ENCODE results near the gene FKRP. TPM values are rescaled to one million over a fixed set of nuclear protein-coding genes. Genes with fewer than 3 reads are reported as not detected.

Gene FKRP
- total RNA-seq, 2 experiments from 2014 or later: 7.7 to 10.1 TPM

DNA sequence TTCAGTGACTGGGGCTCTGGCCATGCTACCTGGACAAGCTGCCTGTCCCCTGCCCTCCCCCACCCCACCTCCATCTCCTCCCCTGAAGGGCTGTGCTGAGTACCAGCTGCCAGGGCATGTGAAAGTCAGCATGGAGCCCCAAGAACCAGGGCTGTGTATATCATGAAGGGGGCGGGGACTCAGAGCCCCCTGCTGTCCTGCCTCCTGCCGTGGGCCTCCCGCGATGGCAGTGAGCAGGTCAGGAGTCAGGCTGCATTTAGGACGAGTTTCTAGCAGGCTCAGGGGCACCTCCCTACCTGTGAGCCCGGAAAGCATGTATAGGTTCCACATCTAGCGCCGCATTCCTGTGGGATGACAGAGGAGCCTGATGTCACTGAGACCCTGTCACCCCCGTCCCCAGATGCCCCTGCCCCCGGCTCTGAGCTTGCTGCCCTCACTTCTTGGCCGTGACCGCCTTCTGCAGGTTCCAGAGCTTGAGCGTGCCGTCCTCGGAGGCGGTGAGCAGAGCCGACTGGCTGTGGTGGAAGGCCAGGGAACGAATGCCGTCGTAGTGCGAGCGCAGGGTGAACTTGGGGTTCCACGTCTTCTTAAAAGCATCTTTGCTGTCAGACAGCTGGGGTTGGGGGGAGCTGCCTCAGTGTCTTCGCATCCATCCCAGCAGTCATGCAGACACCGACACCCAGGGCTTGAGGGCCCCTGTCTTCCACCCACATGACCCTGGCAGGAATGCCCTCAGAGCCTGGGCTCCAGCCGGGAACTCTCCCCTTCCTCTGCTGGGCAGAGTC lies 20.6 kb upstream of the FKRP start:
- Mint-ChIP-seq H3K9me3 (no peaks in the 10 kb centered on the region), H3K4me3 (no peak overlapping the region), H3K36me3 (ENCODE audit: low read depth) (peaks cover 51% of the 10 kb centered on the region), H3K27me3 (no peaks in the 10 kb centered on the region), H3K27ac (no peak overlapping the region), H3K4me1 (ENCODE audit: low read depth) (peaks cover 15% of the 10 kb centered on the region)
- intact Hi-C loops (cut with micrococcal nuclease): loop anchor here (10.0 kb wide), 1 partner anchor 110 kb away; no protein-coding TSS in a partner anchor
- no peak for DNase-seq
- CTCF ChIA-PET: interaction anchor here (1.1 to 1.2 kb wide), 3 partner anchors 13 to 21 kb away, joined by 3 read pairs; no protein-coding TSS in a partner anchor
- ATAC-seq: no peak
- TF ChIP-seq, protein P1, sequence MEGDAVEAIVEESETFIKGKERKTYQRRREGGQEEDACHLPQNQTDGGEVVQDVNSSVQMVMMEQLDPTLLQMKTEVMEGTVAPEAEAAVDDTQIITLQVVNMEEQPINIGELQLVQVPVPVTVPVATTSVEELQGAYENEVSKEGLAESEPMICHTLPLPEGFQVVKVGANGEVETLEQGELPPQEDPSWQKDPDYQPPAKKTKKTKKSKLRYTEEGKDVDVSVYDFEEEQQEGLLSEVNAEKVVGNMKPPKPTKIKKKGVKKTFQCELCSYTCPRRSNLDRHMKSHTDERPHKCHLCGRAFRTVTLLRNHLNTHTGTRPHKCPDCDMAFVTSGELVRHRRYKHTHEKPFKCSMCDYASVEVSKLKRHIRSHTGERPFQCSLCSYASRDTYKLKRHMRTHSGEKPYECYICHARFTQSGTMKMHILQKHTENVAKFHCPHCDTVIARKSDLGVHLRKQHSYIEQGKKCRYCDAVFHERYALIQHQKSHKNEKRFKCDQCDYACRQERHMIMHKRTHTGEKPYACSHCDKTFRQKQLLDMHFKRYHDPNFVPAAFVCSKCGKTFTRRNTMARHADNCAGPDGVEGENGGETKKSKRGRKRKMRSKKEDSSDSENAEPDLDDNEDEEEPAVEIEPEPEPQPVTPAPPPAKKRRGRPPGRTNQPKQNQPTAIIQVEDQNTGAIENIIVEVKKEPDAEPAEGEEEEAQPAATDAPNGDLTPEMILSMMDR (IDR thresholded peaks at IDR 0.05): no peak
- POLR2A ChIA-PET: interaction anchor here (1.0 to 1.4 kb wide), 3 partner anchors 10 to 34 kb away, joined by 3 to 4 read pairs (median 3); no protein-coding TSS in a partner anchor

GRCh38 chr19:46725859-46726393 lies 19.9 kb upstream of the FKRP start:
- Mint-ChIP-seq H3K4me3 (no peak overlapping the region), H3K4me1 (ENCODE audit: low read depth) (peaks cover 11% of the 10 kb centered on the region), H3K27me3 (no peaks in the 10 kb centered on the region), H3K9me3 (no peaks in the 10 kb centered on the region), H3K27ac (no peak overlapping the region), H3K36me3 (ENCODE audit: low read depth) (peaks cover 50% of the 10 kb centered on the region)
- TF ChIP-seq, protein P1 (IDR thresholded peaks at IDR 0.05): no peak
- ATAC-seq: no peak
- CTCF ChIA-PET: interaction anchor here (3.7 to 6.4 kb wide), 2 partner anchors 11 to 21 kb away, joined by 43 to 95 read pairs; partner anchors contain the start of gene PRKD2
- intact Hi-C loops (cut with micrococcal nuclease): loop anchor here (10.0 kb wide), 1 partner anchor 111 kb away; no protein-coding TSS in a partner anchor
- no peak for DNase-seq
- POLR2A ChIA-PET: interaction anchor here (1.4 kb wide), 1 partner anchor 10 kb away, joined by 4 read pairs; no protein-coding TSS in a partner anchor

DNA sequence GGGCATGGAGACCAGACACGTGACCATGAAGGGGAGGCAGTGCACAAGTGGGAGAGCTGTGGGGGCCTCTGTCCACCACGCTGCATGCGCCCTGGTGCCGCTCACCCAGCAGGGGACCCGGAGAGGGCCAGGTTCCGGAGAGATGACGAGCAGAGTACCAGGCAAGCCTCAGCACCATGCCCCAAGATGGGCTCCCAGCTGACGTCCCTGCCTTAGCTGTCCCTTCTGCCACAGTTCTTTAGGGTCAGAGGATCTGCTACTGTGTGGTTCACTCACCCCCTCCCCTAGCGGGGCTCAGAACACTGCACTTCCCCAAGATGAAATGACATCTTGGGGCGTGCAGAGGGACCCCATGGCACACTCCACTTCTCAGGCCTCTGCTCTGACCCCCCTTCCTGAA lies 19.3 kb upstream of the FKRP start:
- ChIA-PET CTCF (interaction anchor here (3.0 to 6.4 kb wide), 3 partner anchors 12 to 22 kb away, joined by 14 to 95 read pairs (median 43); partner anchors contain the start of gene PRKD2), POLR2A (no interaction called here)
- peaks cover 48% of the 10 kb centered on the region for H3K36me3 Mint-ChIP-seq (ENCODE audit: low read depth)
- no peaks in the 10 kb centered on the region for H3K27me3 Mint-ChIP-seq
- no peak overlapping the region for H3K4me3 Mint-ChIP-seq
- intact Hi-C loops (cut with micrococcal nuclease): loop anchor here (10.0 kb wide), 1 partner anchor 112 kb away; no protein-coding TSS in a partner anchor
- no peak overlapping the region for H3K27ac Mint-ChIP-seq
- H3K9me3 Mint-ChIP-seq: no peaks in the 10 kb centered on the region
- ATAC-seq (no peak), DNase-seq (no peak)
- peaks cover 15% of the 10 kb centered on the region for H3K4me1 Mint-ChIP-seq (ENCODE audit: low read depth)
- TF ChIP-seq, protein P1 (IDR thresholded peaks at IDR 0.05): no peak

DNA sequence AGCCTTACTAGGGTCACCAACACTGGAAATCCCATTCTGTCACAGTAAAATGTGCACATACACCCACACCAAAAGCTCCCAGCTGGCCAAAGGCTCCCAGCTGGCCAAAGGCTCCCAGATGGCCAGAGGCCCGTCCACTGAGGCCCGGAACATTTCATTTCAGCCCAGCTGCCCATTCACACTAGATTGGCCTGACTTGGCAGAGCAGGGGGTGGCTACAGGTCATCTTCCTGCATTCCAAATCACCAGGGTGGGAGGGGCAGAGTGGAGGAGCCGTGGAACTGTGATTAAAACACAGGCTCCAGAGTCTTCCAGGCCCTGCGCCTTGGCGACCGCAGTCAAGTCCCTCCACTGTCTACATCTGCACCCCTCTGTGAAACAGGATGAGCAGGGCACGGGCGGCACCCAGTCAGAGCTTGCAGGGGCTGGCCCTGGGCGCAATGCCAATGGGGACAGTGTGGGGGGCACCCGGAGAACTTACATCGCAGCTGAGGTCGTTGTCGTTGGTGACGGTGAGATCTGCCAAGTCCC lies 18.8 kb upstream of the FKRP start:
- no peaks in the 10 kb centered on the region for H3K9me3 Mint-ChIP-seq
- TF ChIP-seq, protein P1 (IDR thresholded peaks at IDR 0.05): no peak
- peaks cover 45% of the 10 kb centered on the region for H3K36me3 Mint-ChIP-seq (ENCODE audit: low read depth)
- ATAC-seq: no peak
- ChIA-PET POLR2A (interaction anchor here (2.1 kb wide), 1 partner anchor 17 kb away, joined by 10 read pairs; no protein-coding TSS in a partner anchor), CTCF (interaction anchor here (1.3 to 6.4 kb wide), 6 partner anchors 8 to 30 kb away, joined by 4 to 95 read pairs (median 18); partner anchors contain the start of gene PRKD2)
- H3K27me3 Mint-ChIP-seq: no peaks in the 10 kb centered on the region
- peaks cover 14% of the 10 kb centered on the region for H3K4me1 Mint-ChIP-seq (ENCODE audit: low read depth)
- no peak for DNase-seq
- intact Hi-C loops (cut with micrococcal nuclease): loop anchor here (10.0 kb wide), 1 partner anchor 112 kb away; no protein-coding TSS in a partner anchor
- H3K27ac Mint-ChIP-seq: no peak overlapping the region
- no peak overlapping the region for H3K4me3 Mint-ChIP-seq
